ENCODE results near the gene SLC25A26. TPM values are rescaled to one million over a fixed set of nuclear protein-coding genes. Genes with fewer than 3 reads are reported as not detected.

SLC25A26 gene
- total and polyA plus RNA-seq, 2 of the 13 experiments (the other 11 are each of a cell fraction or from before 2014, with no cell fraction given) = 23.1 to 32.7 TPM

DNA sequence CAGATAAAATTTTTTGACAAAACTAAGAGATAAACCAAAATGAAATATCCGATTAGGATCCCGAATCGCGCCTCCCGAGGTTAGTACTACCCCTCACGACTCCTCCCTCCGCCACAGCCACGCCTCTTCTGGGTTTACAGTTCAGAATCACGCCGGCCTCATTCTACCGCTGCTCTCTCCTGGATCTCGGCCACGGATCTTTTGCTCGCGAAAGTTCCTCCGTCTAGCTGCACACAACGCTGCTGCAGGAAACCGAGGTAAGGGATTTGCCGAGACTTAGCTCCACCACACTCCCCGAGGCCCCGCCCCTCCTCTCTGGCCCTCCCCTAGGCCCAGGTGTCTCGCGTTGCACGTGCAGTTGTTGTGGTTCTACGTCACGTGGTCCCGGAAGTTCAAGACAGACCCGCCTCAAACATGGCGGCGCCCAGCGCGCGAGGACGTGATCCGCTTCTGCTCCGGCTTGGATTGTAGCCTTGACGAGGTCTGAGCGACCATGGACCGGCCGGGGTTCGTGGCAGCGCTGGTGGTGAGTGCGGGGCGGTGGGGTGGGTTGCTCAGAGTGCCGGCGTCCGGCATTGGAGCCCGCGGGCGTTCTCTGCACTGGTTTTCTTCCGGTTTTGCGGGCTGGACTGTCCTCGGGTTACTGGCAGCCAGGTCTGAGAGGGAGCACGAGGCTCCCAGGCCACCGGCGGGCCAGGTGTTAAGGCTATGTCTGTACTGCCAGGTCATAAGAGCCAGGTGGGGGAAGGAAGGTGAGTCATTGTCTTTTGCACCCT is at the start of gene SLC25A26 (continued):
- TF ChIP-seq, protein P1, sequence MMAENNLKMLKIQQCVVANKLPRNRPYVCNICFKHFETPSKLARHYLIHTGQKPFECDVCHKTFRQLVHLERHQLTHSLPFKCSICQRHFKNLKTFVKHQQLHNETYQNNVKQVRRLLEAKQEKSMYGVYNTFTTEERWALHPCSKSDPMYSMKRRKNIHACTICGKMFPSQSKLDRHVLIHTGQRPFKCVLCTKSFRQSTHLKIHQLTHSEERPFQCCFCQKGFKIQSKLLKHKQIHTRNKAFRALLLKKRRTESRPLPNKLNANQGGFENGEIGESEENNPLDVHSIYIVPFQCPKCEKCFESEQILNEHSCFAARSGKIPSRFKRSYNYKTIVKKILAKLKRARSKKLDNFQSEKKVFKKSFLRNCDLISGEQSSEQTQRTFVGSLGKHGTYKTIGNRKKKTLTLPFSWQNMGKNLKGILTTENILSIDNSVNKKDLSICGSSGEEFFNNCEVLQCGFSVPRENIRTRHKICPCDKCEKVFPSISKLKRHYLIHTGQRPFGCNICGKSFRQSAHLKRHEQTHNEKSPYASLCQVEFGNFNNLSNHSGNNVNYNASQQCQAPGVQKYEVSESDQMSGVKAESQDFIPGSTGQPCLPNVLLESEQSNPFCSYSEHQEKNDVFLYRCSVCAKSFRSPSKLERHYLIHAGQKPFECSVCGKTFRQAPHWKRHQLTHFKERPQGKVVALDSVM (CRISPR knock-in tag; IDR thresholded peaks at IDR 0.05) = peak; percentile 44; the same call in 1 of the 2 replicates
- no peak for TF ChIP-seq ZBTB44 (CRISPR knock-in tag; IDR thresholded peaks at IDR 0.05)
- no peak for TF ChIP-seq NR2F2 (IDR thresholded peaks at IDR 0.05; ENCODE audit: borderline replicate concordance, low read depth)
- peak; percentile 93 for TF ChIP-seq CREM (IDR thresholded peaks at IDR 0.05)
- no peak for TF ChIP-seq CREM (CRISPR knock-in tag; IDR thresholded peaks at IDR 0.05)
- no peak; the same call in 1 of the 2 replicates for TF ChIP-seq MTA1 (CRISPR knock-in tag; IDR thresholded peaks at IDR 0.05; ENCODE audit: borderline replicate concordance)
- peak; percentile 99 for TF ChIP-seq YY1 (IDR thresholded peaks at IDR 0.05; ENCODE audit: insufficient read depth, insufficient replicate concordance, low read depth, low read length)
- TF ChIP-seq ZSCAN31 (CRISPR knock-in tag; IDR thresholded peaks at IDR 0.05; ENCODE audit: low read depth) = no peak
- peak; percentile 93 for TF ChIP-seq ARNT2 (CRISPR knock-in tag; IDR thresholded peaks at IDR 0.05; ENCODE audit: low read depth)
- 0 out of 2 replicates have a peak, but pooled peaks have one; percentile 56 for TF ChIP-seq MEIS1 (CRISPR knock-in tag; IDR thresholded peaks at IDR 0.05; ENCODE audit: borderline replicate concordance)
- TF ChIP-seq ZNF382 (CRISPR knock-in tag; IDR thresholded peaks at IDR 0.05; ENCODE audit: borderline replicate concordance) = no peak
- TF ChIP-seq, protein P2, sequence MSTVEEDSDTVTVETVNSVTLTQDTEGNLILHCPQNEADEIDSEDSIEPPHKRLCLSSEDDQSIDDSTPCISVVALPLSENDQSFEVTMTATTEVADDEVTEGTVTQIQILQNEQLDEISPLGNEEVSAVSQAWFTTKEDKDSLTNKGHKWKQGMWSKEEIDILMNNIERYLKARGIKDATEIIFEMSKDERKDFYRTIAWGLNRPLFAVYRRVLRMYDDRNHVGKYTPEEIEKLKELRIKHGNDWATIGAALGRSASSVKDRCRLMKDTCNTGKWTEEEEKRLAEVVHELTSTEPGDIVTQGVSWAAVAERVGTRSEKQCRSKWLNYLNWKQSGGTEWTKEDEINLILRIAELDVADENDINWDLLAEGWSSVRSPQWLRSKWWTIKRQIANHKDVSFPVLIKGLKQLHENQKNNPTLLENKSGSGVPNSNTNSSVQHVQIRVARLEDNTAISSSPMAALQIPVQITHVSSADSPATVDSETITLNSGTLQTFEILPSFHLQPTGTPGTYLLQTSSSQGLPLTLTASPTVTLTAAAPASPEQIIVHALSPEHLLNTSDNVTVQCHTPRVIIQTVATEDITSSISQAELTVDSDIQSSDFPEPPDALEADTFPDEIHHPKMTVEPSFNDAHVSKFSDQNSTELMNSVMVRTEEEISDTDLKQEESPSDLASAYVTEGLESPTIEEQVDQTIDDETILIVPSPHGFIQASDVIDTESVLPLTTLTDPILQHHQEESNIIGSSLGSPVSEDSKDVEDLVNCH (CRISPR knock-in tag; IDR thresholded peaks at IDR 0.05) = no peak
- TF ChIP-seq, protein P3, sequence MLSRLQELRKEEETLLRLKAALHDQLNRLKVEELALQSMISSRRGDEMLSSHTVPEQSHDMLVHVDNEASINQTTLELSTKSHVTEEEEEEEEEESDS (CRISPR knock-in tag; IDR thresholded peaks at IDR 0.05; ENCODE audit: borderline replicate concordance) = no peak
- TF ChIP-seq, protein P4, sequence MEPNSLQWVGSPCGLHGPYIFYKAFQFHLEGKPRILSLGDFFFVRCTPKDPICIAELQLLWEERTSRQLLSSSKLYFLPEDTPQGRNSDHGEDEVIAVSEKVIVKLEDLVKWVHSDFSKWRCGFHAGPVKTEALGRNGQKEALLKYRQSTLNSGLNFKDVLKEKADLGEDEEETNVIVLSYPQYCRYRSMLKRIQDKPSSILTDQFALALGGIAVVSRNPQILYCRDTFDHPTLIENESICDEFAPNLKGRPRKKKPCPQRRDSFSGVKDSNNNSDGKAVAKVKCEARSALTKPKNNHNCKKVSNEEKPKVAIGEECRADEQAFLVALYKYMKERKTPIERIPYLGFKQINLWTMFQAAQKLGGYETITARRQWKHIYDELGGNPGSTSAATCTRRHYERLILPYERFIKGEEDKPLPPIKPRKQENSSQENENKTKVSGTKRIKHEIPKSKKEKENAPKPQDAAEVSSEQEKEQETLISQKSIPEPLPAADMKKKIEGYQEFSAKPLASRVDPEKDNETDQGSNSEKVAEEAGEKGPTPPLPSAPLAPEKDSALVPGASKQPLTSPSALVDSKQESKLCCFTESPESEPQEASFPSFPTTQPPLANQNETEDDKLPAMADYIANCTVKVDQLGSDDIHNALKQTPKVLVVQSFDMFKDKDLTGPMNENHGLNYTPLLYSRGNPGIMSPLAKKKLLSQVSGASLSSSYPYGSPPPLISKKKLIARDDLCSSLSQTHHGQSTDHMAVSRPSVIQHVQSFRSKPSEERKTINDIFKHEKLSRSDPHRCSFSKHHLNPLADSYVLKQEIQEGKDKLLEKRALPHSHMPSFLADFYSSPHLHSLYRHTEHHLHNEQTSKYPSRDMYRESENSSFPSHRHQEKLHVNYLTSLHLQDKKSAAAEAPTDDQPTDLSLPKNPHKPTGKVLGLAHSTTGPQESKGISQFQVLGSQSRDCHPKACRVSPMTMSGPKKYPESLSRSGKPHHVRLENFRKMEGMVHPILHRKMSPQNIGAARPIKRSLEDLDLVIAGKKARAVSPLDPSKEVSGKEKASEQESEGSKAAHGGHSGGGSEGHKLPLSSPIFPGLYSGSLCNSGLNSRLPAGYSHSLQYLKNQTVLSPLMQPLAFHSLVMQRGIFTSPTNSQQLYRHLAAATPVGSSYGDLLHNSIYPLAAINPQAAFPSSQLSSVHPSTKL (CRISPR knock-in tag; IDR thresholded peaks at IDR 0.05) = peak; percentile 77
- TF ChIP-seq KLF15 (CRISPR knock-in tag; IDR thresholded peaks at IDR 0.05; ENCODE audit: borderline replicate concordance) = no peak
- peak; percentile 99 for TF ChIP-seq MXI1 (IDR thresholded peaks at IDR 0.05; ENCODE audit: borderline replicate concordance, low read depth, low read length)
- TF ChIP-seq CHD2 (IDR thresholded peaks at IDR 0.05; ENCODE audit: low read depth, low read length) = peak; percentile 95
- TF ChIP-seq ZNF780A (CRISPR knock-in tag; IDR thresholded peaks at IDR 0.05) = no peak
- no peak for TF ChIP-seq ZNF543 (CRISPR knock-in tag; IDR thresholded peaks at IDR 0.05)
